VCaP (cell line): ENCODE results near the gene XYLT1.
"Not testable (repeated sequence)": the region's sequence is repeated elsewhere in the genome, so short reads cannot be mapped to it uniquely, and the experiment has no call there.

Experiments
- H3K27ac ChIP-seq: fragments of 450-650 bp; 2 replicates; pipeline ENCODE4 v1.5.1; 2017
- CTCF ChIP-seq: fragments of 450-650 bp; conservative IDR thresholded peaks from 2 replicates; pipeline ENCODE4 v1.5.1; 2017; ENCODE audit warnings: mild to moderate bottlenecking, moderate library complexity

XYLT1 gene

DNA sequence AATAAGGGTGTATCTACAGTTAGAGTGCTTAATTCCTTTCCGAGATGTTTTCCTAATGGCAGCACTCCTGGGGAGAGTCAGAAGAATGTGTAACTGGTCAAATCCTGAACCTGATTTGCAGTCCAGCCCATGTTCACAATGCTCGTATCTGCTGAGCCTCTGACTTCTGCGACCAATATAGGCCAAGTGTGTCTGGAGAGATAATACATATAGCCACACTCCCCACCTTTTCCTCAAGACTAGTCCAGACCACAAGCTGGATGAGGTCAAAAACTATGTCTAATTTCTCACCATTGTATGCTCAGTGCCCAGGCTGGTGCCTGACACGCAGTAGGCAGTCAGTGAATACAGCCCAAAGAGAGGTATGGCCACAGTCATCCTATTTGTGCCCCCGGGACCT, 58.0 kb downstream of the XYLT1 start:
- H3K27ac ChIP-seq, result no peak overlapping the region
- TF ChIP-seq CTCF, result no peak

GRCh38 chr16:17412221-17412620, 58.5 kb downstream of the XYLT1 start:
- TF ChIP-seq CTCF, result no peak
- no peak overlapping the region for H3K27ac ChIP-seq

GRCh38 chr16:17411263-17411662, 59.5 kb downstream of the XYLT1 start:
- TF ChIP-seq CTCF, result no peak
- no peak overlapping the region for H3K27ac ChIP-seq

GRCh38 chr16:17410316-17410715, 60.4 kb downstream of the XYLT1 start:
- not testable (repeated sequence) for H3K27ac ChIP-seq

DNA sequence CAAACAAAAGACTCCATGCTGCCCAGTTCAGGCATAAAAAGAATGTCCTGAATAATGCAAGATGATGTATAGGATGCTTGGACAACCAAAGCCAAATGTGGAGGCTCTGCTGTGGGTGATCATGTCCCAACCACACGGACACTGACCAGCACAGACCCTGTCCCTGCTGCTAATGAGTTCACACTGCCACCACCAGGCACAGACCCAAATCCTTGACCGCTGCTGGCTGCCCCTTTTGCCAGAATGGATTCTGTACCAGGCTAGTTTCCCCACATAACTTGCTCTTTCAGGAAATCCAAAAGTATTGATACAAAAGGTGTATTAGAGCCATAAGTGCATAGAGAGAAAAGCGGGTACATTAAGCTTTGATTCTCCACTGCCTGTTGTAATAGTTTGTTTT, 60.9 kb downstream of the XYLT1 start:
- no peak overlapping the region for H3K27ac ChIP-seq
- no peak for TF ChIP-seq CTCF

GRCh38 chr16:17408955-17409441, 61.8 kb downstream of the XYLT1 start:
- no peak overlapping the region for H3K27ac ChIP-seq
- no peak for TF ChIP-seq CTCF

DNA sequence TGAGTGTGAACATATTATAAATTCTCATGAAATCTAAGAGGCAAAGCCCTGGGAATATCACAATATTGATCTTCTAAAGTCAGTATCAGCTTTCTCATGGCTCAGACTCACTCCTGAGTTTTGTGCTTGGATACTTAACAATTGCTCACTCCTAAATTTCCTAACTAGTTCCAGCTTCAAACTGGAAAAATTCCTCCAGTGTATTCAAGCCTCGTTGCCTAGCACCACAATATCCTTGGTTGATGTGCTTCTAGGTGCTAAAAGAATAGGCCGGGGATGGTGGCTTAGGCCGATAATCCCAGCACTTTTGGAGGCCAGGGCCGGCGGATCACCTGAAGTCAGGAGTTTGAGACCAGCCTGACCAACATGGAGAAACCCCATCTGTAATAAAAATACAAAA, 62.5 kb downstream of the XYLT1 start:
- H3K27ac ChIP-seq, result no peak overlapping the region
- no peak for TF ChIP-seq CTCF

DNA sequence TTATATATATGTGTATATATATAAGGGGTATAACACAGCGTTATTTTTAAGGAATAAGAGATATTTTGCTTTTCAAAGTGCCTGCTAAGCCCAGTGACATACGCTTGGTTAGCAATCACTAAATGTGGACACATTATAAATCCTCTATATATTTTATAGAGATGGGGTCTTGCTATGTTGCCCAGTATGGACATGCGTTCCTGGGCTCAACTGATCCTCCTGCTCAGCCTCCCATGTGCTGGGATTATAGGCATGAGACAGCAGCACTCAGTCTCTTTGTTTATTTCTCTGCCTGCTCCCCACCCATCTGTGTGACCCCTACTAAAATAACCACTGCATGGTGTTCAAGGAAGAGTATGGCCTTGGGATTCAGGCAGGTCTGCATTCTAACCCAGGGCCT, 63.4 kb downstream of the XYLT1 start:
- H3K27ac ChIP-seq, result no peak overlapping the region
- TF ChIP-seq CTCF, result no peak
